HuH-7 (cell line): ENCODE measurements around the gene AKR1B15.
"Not testable (repeated sequence)": the region's sequence is repeated elsewhere in the genome, so short reads cannot be mapped to it uniquely, and the experiment has no call there.

ENCODE experiments used
- DNase-seq: peaks from one replicate; pipeline ENCODE4 v3.0.0; 2011; ENCODE audit warnings: low spot score

Gene AKR1B15

GRCh38 chr7:134532954-134533218, 16.0 kb upstream of the AKR1B15 start:
- no peak for DNase-seq

DNA sequence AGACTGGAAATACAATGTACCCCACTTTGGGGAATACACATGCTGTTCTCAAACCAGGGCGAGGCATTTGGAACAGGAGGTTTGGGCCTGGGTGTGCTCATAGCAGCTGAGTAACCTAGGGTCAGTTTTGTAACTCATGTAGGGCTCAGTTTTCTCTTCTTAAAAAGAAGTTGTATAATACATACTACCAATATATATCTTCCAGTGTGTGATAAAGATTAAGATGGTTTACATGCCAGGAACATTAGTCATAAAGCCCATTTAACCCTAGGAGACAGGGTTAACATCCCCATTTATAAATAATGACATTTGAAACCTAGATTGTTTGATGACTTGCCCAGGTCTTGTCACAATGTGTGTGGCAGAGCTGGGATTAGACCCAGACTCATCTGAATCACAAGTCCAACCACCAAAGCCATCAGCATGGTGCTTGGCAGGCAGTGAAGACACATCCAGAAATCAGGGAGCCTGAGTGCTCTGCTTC, 15.6 kb upstream of the AKR1B15 start:
- DNase-seq, result no peak

DNA sequence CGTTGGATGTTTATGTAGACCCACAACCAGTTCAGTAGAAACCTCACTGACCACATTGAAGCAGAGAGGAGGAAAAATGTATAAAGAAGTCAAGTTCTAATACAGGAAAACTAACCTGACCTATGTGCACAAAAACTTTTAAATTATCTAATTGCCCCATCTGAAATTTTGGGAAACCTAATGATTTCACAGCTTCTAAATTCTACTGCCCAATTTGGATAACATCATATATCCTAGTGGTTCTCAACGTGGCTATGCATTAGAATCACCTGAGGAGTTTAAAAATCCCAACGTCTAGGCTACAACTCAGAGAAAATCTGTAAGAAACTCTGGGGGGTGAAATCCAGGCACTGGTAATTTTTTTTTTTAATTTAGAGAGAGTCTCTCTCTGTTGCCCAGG, 14.3 kb upstream of the AKR1B15 start:
- no peak for DNase-seq

DNA sequence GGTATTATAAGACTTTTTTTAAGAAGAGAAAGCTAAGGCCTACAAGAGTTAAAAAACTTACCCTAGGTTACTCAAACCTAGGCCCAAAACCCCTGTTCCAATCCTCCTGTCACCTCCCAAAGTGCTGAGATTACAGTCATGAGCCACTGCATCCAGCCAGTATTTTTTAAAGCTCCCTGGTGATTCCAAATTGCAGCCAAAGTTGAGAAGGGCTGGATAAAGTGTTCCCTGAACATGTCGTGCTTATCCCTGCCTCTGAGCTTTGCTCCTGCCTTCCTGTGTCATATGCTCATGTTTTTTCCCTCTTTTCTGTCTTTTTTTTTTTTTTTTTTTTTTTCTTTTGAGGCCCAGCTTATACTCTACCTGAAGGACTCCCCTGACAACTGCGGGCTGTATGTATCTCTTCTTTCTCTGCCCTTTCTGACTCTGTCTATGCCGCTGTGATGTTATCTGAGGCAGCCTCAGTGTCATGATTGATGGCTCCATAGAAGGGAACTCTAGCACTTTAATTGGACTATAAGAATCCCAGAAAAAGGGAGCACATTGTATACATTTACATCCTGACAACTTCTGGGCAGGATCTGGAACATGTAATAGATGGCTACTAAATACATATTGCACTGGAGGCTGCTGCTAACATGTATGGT, 13.5 kb upstream of the AKR1B15 start:
- DNase-seq, result no peak

GRCh38 chr7:134535919-134536299, 13.0 kb upstream of the AKR1B15 start:
- no peak for DNase-seq

GRCh38 chr7:134536558-134536957, 12.4 kb upstream of the AKR1B15 start:
- not testable (repeated sequence) for DNase-seq

DNA sequence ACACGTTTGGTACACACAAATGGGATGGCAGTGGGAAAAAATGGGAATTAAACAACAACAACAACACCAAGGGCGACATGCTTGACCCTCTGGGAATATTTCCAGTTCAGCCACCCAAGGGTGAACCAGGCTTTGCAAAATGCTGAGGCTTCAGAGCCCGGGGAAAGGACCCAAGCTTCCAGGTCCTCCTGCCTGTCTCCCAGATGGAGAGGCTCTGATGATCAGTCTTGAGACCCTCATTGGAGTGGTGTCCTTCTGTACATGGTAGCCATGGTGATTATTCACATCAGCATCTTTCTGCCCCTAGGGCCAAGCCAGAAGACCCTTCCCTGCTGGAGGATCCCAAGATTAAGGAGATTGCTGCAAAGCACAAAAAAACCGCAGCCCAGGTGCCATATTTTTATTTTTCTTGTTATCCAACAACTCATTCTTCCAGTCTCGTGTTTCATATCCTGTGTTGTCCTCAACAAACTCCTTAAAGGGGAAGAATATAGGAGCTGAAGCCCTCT, 11.6 kb upstream of the AKR1B15 start:
- DNase-seq, result not testable (repeated sequence)

GRCh38 chr7:134539380-134540004, 9.4 kb upstream of the AKR1B15 start:
- DNase-seq, result no peak

- DNase-seq, result not testable (repeated sequence)
Observed at GRCh38 chr7:134541501-134542194, 7.3 kb upstream of the AKR1B15 start.

DNA sequence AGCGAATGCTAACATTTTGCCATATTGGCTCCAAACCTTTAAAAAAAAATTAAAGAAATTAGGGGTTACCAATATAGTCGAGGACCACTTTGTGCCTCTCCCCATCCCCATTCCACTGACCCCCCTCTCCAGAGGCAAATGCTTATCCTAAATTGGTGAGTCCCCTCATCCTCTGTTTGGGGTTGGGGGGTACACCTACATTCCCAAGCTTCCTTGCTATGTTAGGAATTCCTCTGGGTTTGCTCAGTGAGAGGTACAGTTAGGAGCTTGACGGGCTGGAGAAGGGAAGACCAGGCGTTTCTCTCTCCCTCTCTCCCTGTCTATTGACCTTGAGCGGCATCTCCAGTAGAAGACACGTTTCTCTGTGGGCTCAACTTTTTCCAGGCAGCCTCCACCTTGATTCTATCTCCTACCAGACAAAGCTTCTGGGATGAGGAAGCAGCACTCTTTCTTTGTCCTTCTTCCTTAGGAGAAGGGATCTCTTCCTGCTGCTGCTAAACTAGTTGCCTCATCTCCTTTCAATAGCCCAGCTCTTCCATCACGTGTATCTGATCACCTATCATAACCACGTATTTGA, 6.6 kb upstream of the AKR1B15 start:
- no peak for DNase-seq

DNA sequence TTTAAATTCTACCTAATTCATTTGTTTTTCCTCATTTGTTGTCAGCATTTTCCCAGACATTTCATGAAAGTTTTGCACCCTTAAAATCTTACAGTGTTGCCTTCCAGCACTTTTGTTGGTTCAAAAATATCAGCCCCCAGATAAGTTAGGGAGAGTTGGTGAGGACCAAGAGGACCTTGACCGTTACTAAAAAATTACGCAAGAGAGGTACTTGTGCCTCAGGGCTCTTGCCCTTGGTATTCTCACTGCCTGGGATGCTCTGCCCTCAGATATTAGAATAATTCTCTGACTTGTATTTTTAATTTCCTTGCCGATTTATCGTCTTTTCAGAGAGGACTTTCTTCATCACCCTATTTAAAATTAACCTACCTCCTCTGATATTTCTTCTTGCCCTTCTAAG, 3.5 kb upstream of the AKR1B15 start:
- DNase-seq, result no peak

DNA sequence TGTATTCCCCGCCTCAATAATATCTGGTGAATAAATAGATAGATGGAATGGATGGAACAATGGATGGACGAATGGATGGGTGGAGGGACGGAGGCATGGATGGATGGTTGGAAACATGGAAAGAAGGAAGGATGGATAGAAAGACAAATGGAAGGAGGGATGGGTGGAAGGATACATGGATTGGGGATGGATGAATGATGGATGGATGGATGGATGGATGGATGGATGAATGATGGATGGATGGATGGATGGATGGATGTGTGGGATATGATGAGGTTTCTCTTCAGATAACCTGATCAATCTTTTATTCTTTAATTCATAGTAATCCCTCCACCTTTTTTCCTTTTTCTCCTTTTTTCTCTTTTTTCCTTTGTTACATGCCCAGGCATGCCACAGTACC, 3.0 kb upstream of the AKR1B15 start:
- DNase-seq, result no peak

DNA sequence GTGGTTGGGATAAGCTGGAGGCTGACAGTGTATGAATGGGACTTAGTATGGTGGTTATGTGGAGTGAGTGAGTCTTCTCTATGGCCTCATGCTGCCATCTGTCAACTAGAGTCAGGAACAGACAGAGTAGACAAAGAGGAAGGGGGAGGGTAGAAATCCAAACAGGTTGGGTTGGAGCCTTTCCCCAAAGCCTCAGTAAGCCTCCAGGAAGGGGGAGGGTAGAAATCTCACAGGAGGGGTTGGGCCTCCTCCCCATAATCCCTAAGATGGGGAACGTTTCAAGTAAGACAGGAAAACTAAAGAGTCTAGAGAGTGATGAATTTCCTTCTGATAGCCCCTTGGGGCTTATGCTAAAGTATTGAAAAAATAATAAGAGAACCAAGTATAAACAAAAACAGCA, 2.0 kb upstream of the AKR1B15 start:
- no peak for DNase-seq

DNA sequence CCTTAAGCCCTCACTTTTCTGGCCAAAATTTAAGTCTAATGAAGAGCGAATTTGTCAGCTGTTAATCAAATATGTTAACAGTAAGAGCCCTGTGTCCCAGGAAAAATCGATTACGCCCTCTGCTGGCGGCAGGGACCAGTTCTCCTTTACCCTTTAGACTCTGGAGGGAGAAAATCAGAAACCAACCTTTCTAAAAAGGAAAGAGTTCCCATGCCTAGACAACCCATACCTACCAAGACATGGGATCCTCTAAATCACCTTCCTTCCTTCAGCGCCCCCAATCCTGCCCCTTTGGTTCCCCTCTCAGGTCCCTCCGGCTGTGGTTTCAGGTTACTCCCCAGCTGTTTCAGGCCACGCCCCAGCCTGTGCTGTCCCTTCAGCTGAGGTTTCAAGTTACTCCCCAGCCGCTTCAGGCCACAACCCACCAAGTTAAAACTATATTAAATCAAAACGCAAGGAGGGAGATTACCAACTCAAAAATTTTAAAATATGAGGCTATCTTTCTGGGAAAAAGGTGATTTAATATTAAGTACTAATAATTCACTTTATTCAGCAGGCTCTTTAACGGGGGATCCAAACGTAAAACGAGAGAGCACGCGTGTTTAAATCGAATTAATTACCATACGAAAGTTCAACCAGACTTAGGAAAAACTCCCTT, 1.4 kb upstream of the AKR1B15 start:
- peak; percentile 60 for DNase-seq

- DNase-seq, result no peak
Observed at GRCh38 chr7:134549366-134549765, 456 bp downstream of the AKR1B15 start.

- DNase-seq, result peak; percentile 30
Observed at GRCh38 chr7:134552105-134552504, 3.2 kb downstream of the AKR1B15 start.

DNA sequence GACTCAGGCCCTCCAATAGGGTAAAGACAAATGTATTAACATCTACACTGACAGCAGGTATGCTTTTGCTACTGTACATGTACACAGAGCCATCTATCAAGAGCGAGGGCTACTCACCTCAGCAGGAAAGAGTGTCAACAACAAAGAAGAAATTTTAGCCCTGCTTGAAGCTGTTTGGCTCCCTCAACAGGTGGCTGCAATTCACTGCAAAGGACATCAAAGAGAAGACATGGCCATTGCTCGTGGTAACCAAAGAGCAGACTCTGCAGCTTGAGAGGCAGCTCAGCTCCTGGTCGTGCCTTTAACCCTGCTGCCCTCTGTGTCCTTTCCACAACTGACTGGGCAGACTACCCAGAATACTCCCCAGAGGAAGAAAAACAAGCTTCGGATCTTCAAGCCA, 5.1 kb downstream of the AKR1B15 start:
- DNase-seq, result no peak

DNA sequence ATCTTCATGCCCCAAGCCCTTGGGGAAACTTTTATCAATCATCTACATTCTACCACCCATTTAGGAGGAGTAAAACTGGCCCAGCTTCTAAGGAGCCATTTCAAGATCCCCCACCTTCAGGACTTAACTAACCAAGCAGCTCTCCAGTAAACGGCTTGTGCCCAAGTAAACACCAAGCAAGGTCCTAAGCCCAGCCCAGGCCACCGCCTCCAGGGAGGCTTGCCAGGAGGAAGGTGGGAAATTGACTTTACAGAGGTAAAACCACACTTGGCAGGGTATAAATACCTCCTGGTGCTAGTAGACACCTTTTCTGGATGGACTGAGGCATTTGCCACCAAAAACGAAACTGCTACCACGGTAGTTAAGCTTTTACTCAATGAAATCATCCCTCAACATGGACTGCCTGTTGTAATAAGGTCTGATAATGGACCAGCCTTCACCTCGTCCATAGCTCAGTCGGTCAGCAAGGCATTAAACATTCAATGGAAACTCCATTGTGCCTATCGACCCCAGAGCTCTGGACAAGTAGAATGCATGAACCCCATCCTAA, 5.6 kb downstream of the AKR1B15 start:
- no peak for DNase-seq

DNA sequence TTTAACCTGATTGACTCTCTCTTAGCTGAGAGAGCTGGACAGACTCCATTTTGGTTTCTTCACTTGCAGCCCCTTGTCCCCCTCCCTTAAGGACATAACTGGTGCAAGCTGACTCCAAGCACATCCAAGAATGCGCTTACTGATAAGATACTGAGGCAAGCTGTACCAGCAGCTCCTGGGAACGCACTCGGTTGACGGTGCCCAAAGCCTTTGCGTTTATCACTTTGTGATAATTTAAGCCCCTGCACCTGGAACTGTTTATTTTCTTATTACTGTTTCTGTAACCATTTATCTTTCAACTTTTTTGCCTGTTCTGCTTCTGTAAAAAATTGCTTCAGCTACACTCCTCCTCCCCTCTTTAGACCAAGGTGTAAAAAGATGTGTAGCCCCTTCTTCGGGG, 8.5 kb downstream of the AKR1B15 start:
- no peak for DNase-seq

DNA sequence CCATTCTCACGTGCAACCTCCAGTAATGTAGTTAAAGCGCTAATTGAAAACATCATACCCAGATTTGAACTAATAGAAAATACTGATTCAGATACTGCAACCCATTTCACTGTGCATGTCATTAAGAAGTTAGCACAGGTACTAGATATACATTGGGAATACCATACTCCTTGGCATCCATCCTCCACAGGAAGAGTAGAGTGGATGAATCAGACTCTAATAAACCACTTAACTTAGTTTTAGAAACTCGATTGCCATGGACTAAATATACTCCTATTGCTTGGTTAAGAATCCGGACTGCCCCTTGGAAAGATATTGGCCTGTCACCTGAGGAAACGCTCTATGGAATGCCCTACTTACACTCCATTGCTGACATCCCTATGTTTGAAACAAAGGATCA, 9.5 kb downstream of the AKR1B15 start:
- no peak for DNase-seq

GRCh38 chr7:134561616-134562015, 12.7 kb downstream of the AKR1B15 start:
- not testable (repeated sequence) for DNase-seq

DNA sequence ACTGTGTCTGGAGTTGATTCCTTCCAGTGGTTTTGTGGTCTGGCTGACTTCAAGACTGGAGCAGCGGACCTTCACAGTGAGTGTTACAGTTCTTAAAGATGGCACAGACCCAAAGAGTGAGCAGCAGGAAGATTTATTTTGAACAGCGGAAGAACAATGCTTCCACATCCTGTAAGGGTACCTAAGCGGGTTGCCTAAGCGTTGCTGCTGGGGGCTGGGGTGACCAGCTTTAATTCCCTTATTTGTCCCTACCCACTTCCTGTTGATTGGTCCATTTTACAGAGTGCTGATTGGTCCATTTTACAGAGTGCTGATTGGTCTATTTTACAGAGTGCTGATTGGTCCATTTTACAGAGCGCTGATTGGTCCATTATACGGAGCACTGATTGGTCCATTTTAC, 13.2 kb downstream of the AKR1B15 start:
- no peak for DNase-seq
